Activated CD4-positive, alpha-beta T cell treated with anti-CD3 and anti-CD28 coated beads, Interleukin-2, amount 10 ng/mL, durations not matched to agents 7 days and 5 days (primary cell): ENCODE measurements around the gene PCBP2. TPM values are rescaled to one million over a fixed set of nuclear protein-coding genes. Genes with fewer than 3 reads are reported as not detected.

ENCODE experiments used
- CTCF ChIA-PET: fragments of 350-600 bp; sonication (Branson Sonifier 250); formaldehyde crosslinking; loops from one replicate; lab custom pipeline; 2021; ENCODE audit warnings: antibody characterized with exemption; lab: Charles Lee
- POLR2A ChIA-PET: fragments of 350-600 bp; sonication (Branson Sonifier 250); formaldehyde crosslinking; loops from one replicate; lab custom pipeline; 2021; ENCODE audit warnings: antibody characterized with exemption; lab: Charles Lee
- DNase-seq: peaks from one replicate; pipeline ENCODE4 v3.0.0-alpha.2; 2020
- H3K27ac Mint-ChIP-seq: one replicate; pipeline ENCODE4 v1.8.0; 2021; ENCODE audit warnings: mild to moderate bottlenecking, moderate library complexity, mixed read lengths
- H3K27me3 Mint-ChIP-seq: one replicate; pipeline ENCODE4 v1.8.0; 2021; ENCODE audit warnings: mixed read lengths
- H3K36me3 Mint-ChIP-seq: one replicate; pipeline ENCODE4 v1.8.0; 2021; ENCODE audit warnings: low read depth, mixed read lengths
- H3K4me1 Mint-ChIP-seq: one replicate; pipeline ENCODE4 v1.8.0; 2021; ENCODE audit warnings: mixed read lengths
- H3K4me3 Mint-ChIP-seq: one replicate; pipeline ENCODE4 v1.8.0; 2021; ENCODE audit warnings: mild to moderate bottlenecking, moderate library complexity, mixed read lengths
- H3K9me3 Mint-ChIP-seq: one replicate; pipeline ENCODE4 v1.8.0; 2021; ENCODE audit warnings: mixed read lengths
- total RNA-seq, 2 experiments: library from RNA; stranded (reverse); gene quantifications; one replicate each; pipeline ENCODE4 v1.2.3, GENCODE V29; 2021

Gene PCBP2
- total RNA-seq, 2 experiments from 2014 or later, result 882 to 943 TPM

- Mint-ChIP-seq H3K4me1 (peaks cover 42% of the 10 kb centered on the region), H3K27ac (no peak overlapping the region), H3K4me3 (no peak overlapping the region), H3K9me3 (no peaks in the 10 kb centered on the region), H3K36me3 (peaks cover 53% of the 10 kb centered on the region), H3K27me3 (no peaks in the 10 kb centered on the region)
- ChIA-PET CTCF (interaction anchor here (0.5 to 2.1 kb wide), 5 partner anchors 8 to 129 kb away, joined by 3 to 7 read pairs (median 3); no protein-coding TSS in a partner anchor), POLR2A (no interaction called here)
- DNase-seq, result no peak
Measured at GRCh38 chr12:53450936-53451335, 966 bp upstream of the PCBP2 start.

DNA sequence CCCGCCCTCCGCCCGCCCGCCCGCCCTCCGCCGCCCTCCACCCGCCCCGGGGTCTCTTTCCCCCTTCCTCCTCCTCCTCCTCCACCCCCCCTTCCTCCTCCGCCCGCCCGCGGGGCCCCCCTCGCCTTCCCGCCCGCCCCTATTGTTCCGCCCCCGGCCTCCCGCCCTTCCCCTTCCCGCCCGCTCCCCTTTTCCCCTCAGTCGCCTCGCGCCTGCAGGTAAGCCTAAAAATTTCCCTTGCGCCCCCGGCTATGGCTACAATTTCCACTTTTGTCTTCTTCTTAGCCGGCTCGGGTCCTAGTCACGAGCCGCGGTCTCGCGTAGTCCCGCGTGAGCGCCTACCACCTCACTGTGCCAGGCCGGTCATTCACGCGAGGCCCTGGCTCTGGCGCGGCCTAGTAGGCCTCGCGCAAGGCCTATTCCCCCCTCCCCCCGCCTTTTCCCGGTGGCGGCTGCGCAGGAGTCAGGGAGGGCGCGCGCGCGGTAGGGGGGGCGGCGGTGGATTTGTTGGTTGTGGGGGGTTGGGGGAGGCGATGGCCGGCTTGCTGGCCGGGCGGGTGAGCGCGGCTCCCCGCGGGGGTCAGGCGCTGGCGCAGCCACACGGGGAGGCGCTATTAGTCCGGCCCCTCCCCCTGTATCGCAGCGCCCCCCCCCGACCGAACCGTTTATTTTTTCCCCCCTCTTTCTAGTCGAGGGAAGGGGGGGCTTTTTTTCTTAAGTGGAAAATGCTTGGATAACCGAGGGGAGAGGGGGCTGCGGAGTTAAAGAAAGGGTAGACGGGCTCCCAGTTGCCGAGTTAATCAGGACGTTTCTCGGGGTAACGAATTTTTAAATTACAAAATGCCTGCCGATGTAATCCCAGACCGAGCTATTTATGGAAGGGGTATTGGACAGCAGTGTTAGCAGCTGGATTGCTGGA, 516 bp downstream of the PCBP2 start:
- Mint-ChIP-seq H3K9me3 (no peaks in the 10 kb centered on the region), H3K4me3 (peak overlapping the region; percentile 100), H3K27me3 (no peaks in the 10 kb centered on the region), H3K27ac (peak overlapping the region; percentile 100), H3K4me1 (peaks cover 37% of the 10 kb centered on the region), H3K36me3 (peaks cover 52% of the 10 kb centered on the region)
- CTCF ChIA-PET, result interaction anchor here (0.6 to 1.6 kb wide), 5 partner anchors 18 to 135 kb away, joined by 3 to 5 read pairs (median 3); partner anchors contain the start of gene AAAS
- POLR2A ChIA-PET, result interaction anchor here (0.6 kb wide), 1 partner anchor 46 kb away, joined by 3 read pairs; no protein-coding TSS in a partner anchor
- DNase-seq, result peak; percentile 78

DNA sequence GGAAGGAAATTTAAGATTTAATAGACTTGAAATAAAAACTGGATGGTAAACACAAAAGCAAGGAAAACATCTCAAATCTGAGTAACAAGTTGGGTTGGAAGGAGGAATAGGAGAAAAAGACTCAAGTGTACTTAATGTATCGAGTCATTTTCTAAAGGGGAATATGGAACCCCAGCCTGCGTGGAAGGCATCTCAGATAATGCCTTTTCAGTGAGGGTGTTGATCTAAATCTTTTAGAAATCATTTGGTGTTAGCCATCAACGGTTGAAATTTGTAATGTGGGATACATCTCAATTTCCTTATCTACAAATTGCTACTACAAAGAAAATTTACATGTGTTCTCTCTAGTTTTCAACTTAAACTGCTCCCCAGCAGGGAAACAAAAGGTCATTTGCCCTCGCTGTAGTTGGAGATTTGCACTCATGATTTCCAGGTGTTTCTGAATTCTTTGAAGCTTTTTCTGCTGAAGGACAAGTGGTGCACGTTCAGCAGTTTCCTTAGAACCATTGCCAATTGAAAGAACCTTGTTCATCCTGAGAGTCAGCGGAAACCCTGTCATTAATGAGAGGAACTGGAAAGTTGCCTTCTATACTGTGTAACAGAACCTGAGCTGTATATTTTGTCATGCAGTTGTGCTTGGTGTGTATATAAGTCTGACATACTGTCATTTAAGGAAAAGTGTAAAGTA, 2.2 kb downstream of the PCBP2 start:
- H3K4me3 Mint-ChIP-seq, result peak overlapping the region; percentile 100
- POLR2A ChIA-PET, result no interaction called here
- CTCF ChIA-PET, result interaction anchor here (0.6 to 1.6 kb wide), 5 partner anchors 17 to 161 kb away, joined by 3 to 5 read pairs (median 3); no protein-coding TSS in a partner anchor

DNA sequence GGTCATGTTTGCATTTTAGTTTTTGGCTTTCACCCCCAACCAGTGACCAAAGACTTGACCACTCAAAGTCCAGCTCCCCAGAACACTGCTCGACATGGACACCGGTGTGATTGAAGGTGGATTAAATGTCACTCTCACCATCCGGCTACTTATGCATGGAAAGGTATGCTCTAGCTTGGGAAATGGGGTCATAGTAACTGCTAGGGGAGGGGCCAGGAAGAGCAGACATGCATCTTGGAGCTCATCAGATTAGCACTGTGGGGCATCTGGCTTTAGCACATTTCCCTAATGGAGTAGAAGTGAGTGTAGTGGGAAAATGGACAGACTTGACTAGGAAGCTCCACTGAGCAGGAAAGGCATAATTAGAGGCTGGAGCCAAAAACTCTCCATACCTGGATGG, 2.8 kb downstream of the PCBP2 start:
- POLR2A ChIA-PET, result no interaction called here
- no peaks in the 10 kb centered on the region for H3K9me3 Mint-ChIP-seq
- CTCF ChIA-PET, result interaction anchor here (0.8 to 1.0 kb wide), 4 partner anchors 22 to 54 kb away, joined by 3 to 4 read pairs (median 3); no protein-coding TSS in a partner anchor
- H3K4me1 Mint-ChIP-seq, result peaks cover 44% of the 10 kb centered on the region
- peaks cover 54% of the 10 kb centered on the region for H3K36me3 Mint-ChIP-seq
- no peaks in the 10 kb centered on the region for H3K27me3 Mint-ChIP-seq
- no peak overlapping the region for H3K27ac Mint-ChIP-seq
- H3K4me3 Mint-ChIP-seq, result peak overlapping the region; percentile 100
- no peak for DNase-seq

More for the DNA sequence above, 2.2 kb downstream of the PCBP2 start:
- Mint-ChIP-seq H3K9me3 (no peaks in the 10 kb centered on the region), H3K27ac (peak overlapping the region; percentile 15), H3K36me3 (peaks cover 51% of the 10 kb centered on the region), H3K27me3 (no peaks in the 10 kb centered on the region), H3K4me1 (peaks cover 43% of the 10 kb centered on the region)
- no peak for DNase-seq

- no peak overlapping the region for H3K4me3 Mint-ChIP-seq
- peaks cover 73% of the 10 kb centered on the region for H3K36me3 Mint-ChIP-seq
- DNase-seq, result no peak
- H3K4me1 Mint-ChIP-seq, result peaks cover 50% of the 10 kb centered on the region
- no peaks in the 10 kb centered on the region for H3K9me3 Mint-ChIP-seq
- H3K27me3 Mint-ChIP-seq, result no peaks in the 10 kb centered on the region
- ChIA-PET POLR2A (interaction anchor here (1.0 kb wide), 1 partner anchor 14 kb away, joined by 3 read pairs; no protein-coding TSS in a partner anchor), CTCF (interaction anchor here (1.2 to 1.4 kb wide), 2 partner anchors 8 to 135 kb away, joined by 3 to 4 read pairs; partner anchors contain the start of gene AAAS)
- H3K27ac Mint-ChIP-seq, result no peak overlapping the region
Measured at GRCh38 chr12:53456654-53457366, 4.9 kb downstream of the PCBP2 start.

DNA sequence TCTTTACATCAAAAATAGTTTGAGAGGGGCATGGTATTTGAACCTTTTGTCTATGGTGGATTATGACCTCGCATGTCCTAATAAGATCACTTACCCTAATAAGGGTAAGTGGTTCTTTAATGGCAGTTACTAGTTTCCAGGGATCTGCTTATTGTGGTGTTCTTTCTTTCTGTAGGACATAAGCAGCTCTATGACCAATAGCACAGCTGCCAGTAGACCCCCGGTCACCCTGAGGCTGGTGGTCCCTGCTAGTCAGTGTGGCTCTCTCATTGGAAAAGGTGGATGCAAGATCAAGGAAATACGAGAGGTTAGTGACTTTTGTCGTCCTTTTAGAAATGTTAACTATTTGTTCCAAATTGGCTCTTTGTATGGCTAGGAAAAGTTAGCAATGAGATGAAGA, 7.2 kb downstream of the PCBP2 start:
- Mint-ChIP-seq H3K4me1 (peaks cover 47% of the 10 kb centered on the region), H3K9me3 (no peaks in the 10 kb centered on the region), H3K4me3 (no peak overlapping the region), H3K27ac (no peak overlapping the region), H3K36me3 (peaks cover 80% of the 10 kb centered on the region), H3K27me3 (no peaks in the 10 kb centered on the region)
- CTCF ChIA-PET, result interaction anchor here (1.1 to 1.6 kb wide), 3 partner anchors 12 to 43 kb away, joined by 3 to 4 read pairs (median 3); no protein-coding TSS in a partner anchor
- DNase-seq, result no peak
- POLR2A ChIA-PET, result no interaction called here

DNA sequence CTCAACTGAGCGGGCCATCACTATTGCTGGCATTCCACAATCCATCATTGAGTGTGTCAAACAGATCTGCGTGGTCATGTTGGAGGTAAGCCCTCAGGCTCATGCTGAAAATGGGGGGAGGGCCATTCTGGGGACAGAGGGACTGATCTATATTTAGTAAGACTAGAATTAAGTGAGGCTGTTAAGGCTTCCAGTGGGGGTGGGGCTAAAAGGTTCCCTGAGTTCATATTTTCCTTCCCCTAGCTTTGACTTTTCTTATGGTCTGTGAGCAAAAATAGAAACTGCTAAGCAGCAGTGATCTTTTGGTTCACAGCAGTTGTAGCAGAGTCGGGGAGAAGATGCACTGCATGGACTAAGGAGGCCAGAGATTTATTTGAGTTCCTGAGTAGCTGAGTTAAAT, 9.2 kb downstream of the PCBP2 start:
- peaks cover 79% of the 10 kb centered on the region for H3K36me3 Mint-ChIP-seq
- H3K9me3 Mint-ChIP-seq, result no peaks in the 10 kb centered on the region
- no peak overlapping the region for H3K27ac Mint-ChIP-seq
- CTCF ChIA-PET, result interaction anchor here (1.1 to 1.4 kb wide), 2 partner anchors 14 to 17 kb away, joined by 3 read pairs; no protein-coding TSS in a partner anchor
- H3K27me3 Mint-ChIP-seq, result no peaks in the 10 kb centered on the region
- POLR2A ChIA-PET, result no interaction called here
- no peak overlapping the region for H3K4me3 Mint-ChIP-seq
- peaks cover 32% of the 10 kb centered on the region for H3K4me1 Mint-ChIP-seq
- DNase-seq, result no peak

DNA sequence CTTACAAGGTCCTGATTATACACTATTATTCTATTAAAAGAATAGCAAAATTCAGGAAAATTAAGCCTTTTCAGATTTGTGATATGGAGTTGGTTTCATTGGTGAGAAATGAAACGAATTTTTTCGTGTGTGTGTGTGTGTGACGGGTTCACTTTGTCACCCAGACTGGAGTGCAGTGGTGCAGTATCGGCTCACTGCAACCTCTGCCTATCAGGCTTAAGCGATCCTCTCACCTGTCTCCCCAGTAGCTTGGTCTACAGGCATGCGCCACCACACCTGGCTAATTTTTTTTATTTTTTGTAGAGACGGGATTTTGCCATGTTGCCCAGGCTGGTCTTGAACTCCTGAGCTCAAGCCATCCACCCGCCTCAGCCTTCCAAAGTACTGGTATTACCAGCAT, 9.7 kb downstream of the PCBP2 start:
- H3K36me3 Mint-ChIP-seq, result peaks cover 82% of the 10 kb centered on the region

DNA sequence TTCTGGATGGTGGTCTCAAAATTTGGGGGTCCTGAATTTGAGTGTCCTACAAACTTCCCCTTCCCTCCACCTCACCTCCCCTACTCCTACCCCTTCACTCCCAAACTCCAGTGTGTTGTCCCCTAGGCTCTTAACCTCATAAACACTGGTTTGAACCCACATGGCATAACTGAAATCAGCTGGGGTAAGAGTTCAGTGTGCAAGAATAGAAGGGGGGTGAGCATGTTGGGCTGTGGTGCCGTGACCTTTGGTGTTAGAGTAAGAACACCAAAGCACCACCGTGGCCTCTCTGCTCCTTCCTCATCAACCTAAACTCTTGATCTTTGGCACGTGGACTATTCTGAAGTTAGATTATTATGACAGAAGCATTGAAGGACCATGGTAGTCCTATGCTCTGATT, 11.0 kb downstream of the PCBP2 start:
- H3K27ac Mint-ChIP-seq, result no peak overlapping the region
- POLR2A ChIA-PET, result no interaction called here

More for the DNA sequence above, 9.7 kb downstream of the PCBP2 start:
- H3K27me3 Mint-ChIP-seq, result no peaks in the 10 kb centered on the region
- H3K27ac Mint-ChIP-seq, result no peak overlapping the region
- H3K9me3 Mint-ChIP-seq, result no peaks in the 10 kb centered on the region
- H3K4me1 Mint-ChIP-seq, result peaks cover 32% of the 10 kb centered on the region
- ChIA-PET POLR2A (no interaction called here), CTCF (interaction anchor here (1.1 to 1.4 kb wide), 2 partner anchors 14 to 16 kb away, joined by 3 read pairs; no protein-coding TSS in a partner anchor)
- no peak for DNase-seq
- H3K4me3 Mint-ChIP-seq, result no peak overlapping the region

GRCh38 chr12:53463802-53464560, 12.1 kb downstream of the PCBP2 start:
- Mint-ChIP-seq H3K27ac (no peak overlapping the region), H3K4me1 (peaks cover 29% of the 10 kb centered on the region), H3K36me3 (peaks cover 87% of the 10 kb centered on the region), H3K9me3 (no peaks in the 10 kb centered on the region), H3K27me3 (no peaks in the 10 kb centered on the region), H3K4me3 (no peak overlapping the region)
- DNase-seq, result no peak
- ChIA-PET CTCF (interaction anchor here (0.6 to 1.5 kb wide), 4 partner anchors 8 to 41 kb away, joined by 3 to 4 read pairs (median 4); partner anchors contain the start of gene AMHR2), POLR2A (no interaction called here)

More for the DNA sequence above, 11.0 kb downstream of the PCBP2 start:
- Mint-ChIP-seq H3K4me1 (peaks cover 35% of the 10 kb centered on the region), H3K4me3 (no peak overlapping the region), H3K36me3 (peaks cover 88% of the 10 kb centered on the region), H3K27me3 (no peaks in the 10 kb centered on the region), H3K9me3 (no peaks in the 10 kb centered on the region)
- CTCF ChIA-PET, result interaction anchor here (1.0 to 1.5 kb wide), 2 partner anchors 11 to 19 kb away, joined by 3 to 5 read pairs; no protein-coding TSS in a partner anchor
- no peak for DNase-seq

DNA sequence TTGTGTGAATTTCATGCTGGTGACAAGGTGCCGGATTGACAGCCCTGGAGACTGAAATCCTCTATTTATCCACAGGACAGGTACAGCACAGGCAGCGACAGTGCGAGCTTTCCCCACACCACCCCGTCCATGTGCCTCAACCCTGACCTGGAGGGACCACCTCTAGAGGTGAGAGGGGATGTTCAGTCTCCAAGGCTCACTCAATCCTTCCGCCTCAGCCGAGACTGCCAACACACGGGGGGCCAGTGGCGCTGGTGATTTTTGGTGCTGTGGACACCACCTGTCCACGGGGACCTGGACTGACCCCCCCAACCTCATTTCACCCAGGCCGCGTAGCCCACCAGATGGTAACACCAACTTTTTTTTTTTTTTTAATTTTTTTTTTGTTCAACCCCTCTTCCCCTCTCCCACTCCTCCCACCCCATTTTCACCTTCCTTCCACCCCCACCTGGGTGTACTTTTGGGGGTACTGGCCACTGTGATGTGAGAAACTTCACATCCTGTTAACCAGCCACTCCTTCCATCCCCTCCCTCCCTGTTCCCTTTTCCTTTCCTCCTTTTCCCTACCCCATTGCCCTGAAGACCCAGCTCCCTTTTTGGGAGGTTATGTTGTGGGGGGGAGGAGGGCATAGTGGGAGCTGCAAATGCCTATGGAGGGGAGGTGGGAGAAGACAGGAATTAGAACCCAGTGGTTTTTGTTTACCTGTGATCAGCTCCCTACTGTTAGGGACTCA, 12.9 kb downstream of the PCBP2 start:
- H3K27me3 Mint-ChIP-seq, result no peaks in the 10 kb centered on the region
- H3K36me3 Mint-ChIP-seq, result peaks cover 82% of the 10 kb centered on the region
- H3K9me3 Mint-ChIP-seq, result no peaks in the 10 kb centered on the region
- H3K4me3 Mint-ChIP-seq, result no peak overlapping the region
- DNase-seq, result no peak
- ChIA-PET CTCF (interaction anchor here (0.7 to 1.1 kb wide), 3 partner anchors 9 to 80 kb away, joined by 3 to 4 read pairs (median 3); no protein-coding TSS in a partner anchor), POLR2A (no interaction called here)
- H3K27ac Mint-ChIP-seq, result no peak overlapping the region
- H3K4me1 Mint-ChIP-seq, result peaks cover 27% of the 10 kb centered on the region
